Measurements from ENCODE around the gene BOLA1. TPM values are rescaled to one million over a fixed set of nuclear protein-coding genes. Genes with fewer than 3 reads are reported as not detected.
A peak's percentile ranks its signal among the peaks of the same experiment; 100 is the strongest.
"Not testable (repeated sequence)": the region's sequence is repeated elsewhere in the genome, so short reads cannot be mapped to it uniquely, and the experiment has no call there.

The BOLA1 gene
- total RNA-seq, 1 donor from 2014 or later: 12.0 TPM

GRCh38 chr1:149887196-149887455 lies 12.2 kb upstream of the BOLA1 start:
- DNase-seq: not testable (repeated sequence)

GRCh38 chr1:149887456-149888246 lies 11.7 kb upstream of the BOLA1 start:
- DNase-seq: peak; percentile 81

GRCh38 chr1:149888247-149888998 lies 10.9 kb upstream of the BOLA1 start:
- DNase-seq: peak; percentile 60

GRCh38 chr1:149888999-149889289 lies 10.4 kb upstream of the BOLA1 start:
- no peak for DNase-seq

GRCh38 chr1:149896575-149896974 lies 2.8 kb upstream of the BOLA1 start:
- no peak for DNase-seq

GRCh38 chr1:149903836-149904491 lies 4.6 kb downstream of the BOLA1 start:
- no peak for DNase-seq

GRCh38 chr1:149906570-149907075 lies 7.3 kb downstream of the BOLA1 start:
- no peak for DNase-seq

GRCh38 chr1:149914545-149914944 lies 15.2 kb downstream of the BOLA1 start:
- no peak for DNase-seq

- no peak for DNase-seq
These were observed 16.2 kb downstream of the BOLA1 start for GRCh38 chr1:149915429-149916192.

- no peak for DNase-seq
These were observed 17.0 kb downstream of the BOLA1 start for GRCh38 chr1:149916193-149916897.

- DNase-seq: no peak
These were observed 17.5 kb downstream of the BOLA1 start for GRCh38 chr1:149916898-149917252.

GRCh38 chr1:149917571-149918144 lies 18.3 kb downstream of the BOLA1 start, which contains the start of gene SV2A:
TSS of gene SV2A (minus strand) at chr1:149917844. CDS start at chr1:149913840, 4,004 bp downstream.
- peak; percentile 83 for DNase-seq

GRCh38 chr1:149923626-149924025 lies 24.3 kb downstream of the BOLA1 start:
- DNase-seq: no peak

GRCh38 chr1:149925345-149925744 lies 26.0 kb downstream of the BOLA1 start:
- no peak for DNase-seq

- DNase-seq: no peak
These were observed 26.4 kb downstream of the BOLA1 start for GRCh38 chr1:149925751-149926150.

- DNase-seq: no peak
These were observed 26.9 kb downstream of the BOLA1 start for GRCh38 chr1:149926296-149926695.

- DNase-seq: no peak
These were observed 27.7 kb downstream of the BOLA1 start for GRCh38 chr1:149927056-149927562.

- DNase-seq: peak; percentile 94
These were observed 28.4 kb downstream of the BOLA1 start, which contains the start of gene SF3B4 for GRCh38 chr1:149927563-149928400. TSS of gene SF3B4 (minus strand) at chr1:149927803. CDS start at chr1:149927759, 44 bp downstream.

GRCh38 chr1:149928401-149928724 lies 29.0 kb downstream of the BOLA1 start:
- DNase-seq: no peak

- no peak for DNase-seq
These were observed 30.5 kb downstream of the BOLA1 start for GRCh38 chr1:149929856-149930255.

All from occipital lobe (tissue), 2 donors.